Kidney (tissue), 14 donors: ENCODE results near the gene FNBP1. TPM values are rescaled to one million over a fixed set of nuclear protein-coding genes. Genes with fewer than 3 reads are reported as not detected.

Experiments used
- DNase-seq, 5 donors: peaks; one replicate each; pipeline ENCODE4 v3.0.0-alpha.2; 2013 to 2020
- FAIRE-seq: peaks from 2 replicates; lab custom pipeline; 2012; peaks lifted over from hg19 to GRCh38; lab: Jason Lieb, UNC
- H3K27ac ChIP-seq, 2 donors: one replicate each; pipeline ENCODE4 v1.7.0; 2013; ENCODE audit warnings: low read depth in 2 of 2, low read length in 2 of 2, inconsistent platforms in 1 of 2
- H3K27me3 ChIP-seq: one replicate; pipeline ENCODE4 v1.7.1; 2013; ENCODE audit warnings: low read length, inconsistent platforms; ENCODE audit not compliant: control insufficient read depth, insufficient read depth
- H3K36me3 ChIP-seq, 3 donors: one replicate each; pipeline versions ENCODE4 v1.7.0 to v1.7.1; 2013; ENCODE audit warnings: low read length in 3 of 3, control low read depth in 1 of 3, inconsistent platforms in 1 of 3; ENCODE audit not compliant: insufficient read depth in 3 of 3, control insufficient read depth in 2 of 3
- H3K4me1 ChIP-seq, 3 donors: one replicate each; pipeline versions ENCODE4 v1.7.0 to v1.7.1; 2013; ENCODE audit warnings: low read length in 3 of 3, inconsistent platforms in 1 of 3, low read depth in 1 of 3; ENCODE audit not compliant: control insufficient read depth in 2 of 3, insufficient read depth in 2 of 3
- H3K4me3 ChIP-seq, 3 donors: one replicate each; pipeline versions ENCODE4 v1.7.0 to v1.8.1; 2013; ENCODE audit warnings: low read length in 3 of 3, control low read depth in 1 of 3, inconsistent platforms in 1 of 3
- H3K9ac ChIP-seq, 3 donors: one replicate each; pipeline versions ENCODE4 v1.7.0 to v1.7.1; 2013; ENCODE audit warnings: low read length in 3 of 3, control low read depth in 1 of 3, inconsistent platforms in 1 of 3
- H3K9me3 ChIP-seq, 3 donors: one replicate each; pipeline versions ENCODE4 v1.7.0 to v1.7.1; 2013; ENCODE audit warnings: low read length in 3 of 3, control low read depth in 1 of 3, inconsistent platforms in 1 of 3; ENCODE audit not compliant: control insufficient read depth in 2 of 3, insufficient read depth in 1 of 3
- intact Hi-C: fragments of 100-400 bp; cut with DNase I; formaldehyde crosslinking; loops from one replicate; pipeline ENCODE4 v1.11.1; 2022
- polyA plus RNA-seq: library from polyadenylated mRNA; stranded (reverse); fragments of 350-450 nt; fragmentation: Illumina TruSeq; extraction: RNeasy Lipid Tissue Mini Kit (QIAGEN cat#74804); gene quantifications from one replicate; pipeline ENCODE4 v1.2.3, GENCODE V29; 2014; ENCODE audit warnings: low read depth, low replicate concordance; ENCODE audit not compliant: insufficient read depth
- total RNA-seq: library from RNA; stranded (reverse); fragmentation: NEBNext Ultra II Directional; extraction: Animal tissue kit (Norgen Biotek cat#: 25700); gene quantifications from one replicate; pipeline ENCODE4 v1.2.1, GENCODE V29; 2021
- TF ChIP-seq, protein P1 (sequence below): IDR thresholded peaks from 3 replicates; pipeline ENCODE4 v1.5.1; 2012; ENCODE audit warnings: mild to moderate bottlenecking, moderate library complexity, borderline replicate concordance; ENCODE audit not compliant: insufficient read depth; ENCODE audit errors: extremely low read depth
- donor health status: control.
- donor health status: control.
- donor health status: control.
- donor health status: control.
- donor health status: control.
- donor health status: DM: yes; HTN: yes; CAD: no.
- donor health status: Normal renal cell carcinoma (clear cell type).

FNBP1 gene
- total and polyA plus RNA-seq, 2 donors from 2014 or later = 9.7 to 51.7 TPM

DNA sequence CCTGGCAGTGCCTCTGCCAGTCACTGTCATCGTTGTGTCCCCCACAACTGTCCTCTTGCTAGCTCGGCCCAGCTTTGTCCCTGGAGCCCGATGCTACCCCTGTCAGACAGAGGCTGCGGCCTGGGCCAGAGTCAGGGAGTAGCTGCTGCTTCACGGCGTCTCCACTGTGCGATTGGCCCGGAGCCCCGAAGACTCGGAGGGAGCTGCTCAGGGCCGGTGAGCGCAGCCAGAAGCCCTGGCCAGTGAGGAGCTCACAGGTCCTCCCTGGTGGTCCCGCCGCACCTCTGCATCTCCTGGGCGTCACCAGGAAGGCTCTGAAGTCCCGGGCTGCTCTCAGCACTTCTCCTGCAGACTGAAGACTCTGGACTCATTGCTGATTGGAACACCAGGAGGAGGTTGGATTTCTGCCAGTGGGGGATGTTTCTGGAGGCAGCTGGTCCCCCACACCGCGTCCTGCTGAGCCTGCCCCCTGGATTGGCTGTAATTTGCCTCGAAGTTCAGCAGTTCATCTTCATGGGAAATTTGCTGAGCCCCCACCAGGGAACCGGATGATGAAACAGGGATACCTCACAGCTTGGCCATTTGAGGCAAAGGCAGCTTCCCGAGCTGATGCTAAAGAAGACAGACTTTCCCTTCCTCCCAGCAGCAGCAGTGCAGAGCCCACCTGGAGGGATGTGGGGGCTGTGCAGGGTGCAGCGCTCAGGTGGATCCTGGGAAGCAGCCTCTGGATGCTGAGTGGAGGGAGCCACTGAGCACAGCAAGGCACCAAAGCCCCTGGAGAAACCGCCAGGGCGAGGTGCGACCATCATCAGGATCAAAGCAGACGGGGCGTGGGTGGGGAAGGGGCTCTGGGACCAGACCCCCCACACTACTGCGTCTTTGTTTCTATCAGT is 162.1 kb downstream of the FNBP1 start:
- H3K27me3 ChIP-seq = no peaks in the 10 kb centered on the region
- H3K4me1 ChIP-seq = peaks cover 0 to 16% (median 3%) of the 10 kb centered on the region in 3 donors
- intact Hi-C loops = no loop called here
- peaks cover 0 to 11% (median 7%) of the 10 kb centered on the region in 3 donors for H3K36me3 ChIP-seq
- no peak overlapping the region for H3K4me3 ChIP-seq
- H3K9ac ChIP-seq = no peak overlapping the region
- H3K27ac ChIP-seq = no peak overlapping the region
- DNase-seq = no peak
- TF ChIP-seq, protein P1, sequence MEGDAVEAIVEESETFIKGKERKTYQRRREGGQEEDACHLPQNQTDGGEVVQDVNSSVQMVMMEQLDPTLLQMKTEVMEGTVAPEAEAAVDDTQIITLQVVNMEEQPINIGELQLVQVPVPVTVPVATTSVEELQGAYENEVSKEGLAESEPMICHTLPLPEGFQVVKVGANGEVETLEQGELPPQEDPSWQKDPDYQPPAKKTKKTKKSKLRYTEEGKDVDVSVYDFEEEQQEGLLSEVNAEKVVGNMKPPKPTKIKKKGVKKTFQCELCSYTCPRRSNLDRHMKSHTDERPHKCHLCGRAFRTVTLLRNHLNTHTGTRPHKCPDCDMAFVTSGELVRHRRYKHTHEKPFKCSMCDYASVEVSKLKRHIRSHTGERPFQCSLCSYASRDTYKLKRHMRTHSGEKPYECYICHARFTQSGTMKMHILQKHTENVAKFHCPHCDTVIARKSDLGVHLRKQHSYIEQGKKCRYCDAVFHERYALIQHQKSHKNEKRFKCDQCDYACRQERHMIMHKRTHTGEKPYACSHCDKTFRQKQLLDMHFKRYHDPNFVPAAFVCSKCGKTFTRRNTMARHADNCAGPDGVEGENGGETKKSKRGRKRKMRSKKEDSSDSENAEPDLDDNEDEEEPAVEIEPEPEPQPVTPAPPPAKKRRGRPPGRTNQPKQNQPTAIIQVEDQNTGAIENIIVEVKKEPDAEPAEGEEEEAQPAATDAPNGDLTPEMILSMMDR = no peak
- H3K9me3 ChIP-seq = no peaks in the 10 kb centered on the region
- FAIRE-seq = no peak

DNA sequence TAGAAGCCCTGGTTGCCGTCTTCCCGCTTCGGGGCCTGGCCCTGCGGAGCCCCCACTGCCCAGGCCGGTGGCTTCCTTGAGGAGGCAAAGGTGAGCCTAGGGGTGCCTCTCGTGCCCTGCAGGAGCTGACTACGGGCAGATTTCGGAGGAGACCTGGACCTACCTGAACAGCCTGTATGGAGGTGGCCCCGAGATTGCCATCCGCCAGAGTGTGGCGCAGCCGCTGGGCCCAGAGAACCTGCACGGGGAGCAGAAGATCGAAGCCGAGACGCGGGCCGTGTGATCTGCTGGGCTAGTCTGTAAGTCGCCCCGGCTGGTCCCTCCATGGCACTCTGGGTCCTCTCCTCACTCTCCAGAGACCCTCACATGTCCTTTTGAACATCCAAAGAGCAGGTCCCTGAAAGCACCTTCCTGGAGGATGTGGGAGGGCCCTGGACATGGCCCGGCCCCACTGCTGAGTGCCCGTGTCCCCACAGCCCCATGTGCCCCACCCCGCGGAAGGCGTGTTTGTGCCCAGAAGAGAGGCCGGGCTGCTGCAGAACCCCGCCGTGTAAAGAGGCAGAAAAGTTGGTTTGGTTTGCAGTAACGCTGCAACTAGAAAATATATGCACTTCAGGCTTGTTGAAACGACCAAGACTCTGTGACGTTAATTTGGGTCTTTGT is 162.9 kb downstream of the FNBP1 start:
- intact Hi-C loops = no loop called here

DNA sequence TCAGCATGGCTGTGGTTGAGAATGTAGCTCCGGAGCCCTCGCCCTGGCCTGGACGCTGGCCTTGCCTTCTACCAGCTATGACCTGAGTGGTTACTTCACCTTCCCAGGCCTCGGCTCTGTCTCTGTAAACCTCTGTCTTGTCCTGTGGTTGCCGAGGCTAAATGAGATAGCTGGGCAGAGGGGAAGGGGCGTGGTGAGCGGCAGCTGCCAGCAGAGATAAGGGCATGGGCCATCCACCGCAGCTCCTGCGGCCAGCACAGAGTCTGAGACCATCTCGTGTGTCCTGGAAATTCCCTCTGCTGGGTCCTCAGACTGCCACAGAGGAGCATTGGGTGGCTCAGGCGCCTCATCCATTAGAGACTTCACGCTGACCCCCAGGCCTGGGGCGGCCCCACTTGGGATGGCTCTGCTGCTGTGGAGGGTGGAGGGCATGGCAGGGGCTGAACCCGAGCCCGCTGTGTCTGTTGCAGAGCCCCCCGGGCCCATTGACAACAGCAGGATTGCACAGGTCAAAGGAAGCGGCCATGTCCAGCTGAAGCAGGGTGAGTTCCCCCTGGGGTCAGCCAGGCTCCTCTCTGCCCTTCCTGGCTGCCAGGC is 163.8 kb downstream of the FNBP1 start:
- FAIRE-seq (no peak), DNase-seq (no peak)
- Histone ChIP-seq H3K27me3 (no peaks in the 10 kb centered on the region), H3K9ac (no peak overlapping the region), H3K36me3 (peaks cover 0 to 27% (median 15%) of the 10 kb centered on the region in 3 donors), H3K9me3 (no peaks in the 10 kb centered on the region), H3K27ac (no peak overlapping the region), H3K4me3 (no peak overlapping the region), H3K4me1 (peaks cover 0 to 4% (median 3%) of the 10 kb centered on the region in 3 donors)
- intact Hi-C loops = no loop called here
- TF ChIP-seq, protein P1 = no peak

More for the DNA sequence above, 162.9 kb downstream of the FNBP1 start:
- no peak overlapping the region for H3K27ac ChIP-seq
- no peak overlapping the region for H3K9ac ChIP-seq
- H3K4me1 ChIP-seq = peaks cover 0 to 12% (median 3%) of the 10 kb centered on the region in 3 donors
- no peak overlapping the region for H3K4me3 ChIP-seq
- no peaks in the 10 kb centered on the region for H3K27me3 ChIP-seq
- TF ChIP-seq, protein P1 = no peak
- DNase-seq (no peak), FAIRE-seq (no peak)
- H3K36me3 ChIP-seq = peaks cover 0 to 19% (median 11%) of the 10 kb centered on the region in 3 donors
- H3K9me3 ChIP-seq = no peaks in the 10 kb centered on the region
